Pulmonary artery endothelial cell (primary cell): ENCODE data around the gene MS4A10. TPM values are rescaled to one million over a fixed set of nuclear protein-coding genes. Genes with fewer than 3 reads are reported as not detected.
A peak's percentile ranks its signal among the peaks of the same experiment; 100 is the strongest.

ENCODE experiments used
- DNase-seq: peaks from one replicate; pipeline ENCODE4 v3.0.0-alpha.2; 2011; ENCODE audit warnings: low read depth, low spot score
- total RNA-seq: library from RNA; depleted of rRNA; stranded (reverse); fragments of >200 nt; gene quantifications from 2 replicates; pipeline ENCODE4 v1.2.3, GENCODE V29; 2014

The MS4A10 gene
- total RNA-seq, 1 donor from 2014 or later: not detected

GRCh38 chr11:60786811-60787567 is 1.9 kb downstream of the MS4A10 start:
- DNase-seq: peak; percentile 92

- peak; percentile 49 for DNase-seq
Observed at GRCh38 chr11:60788401-60789125, 3.4 kb downstream of the MS4A10 start.

GRCh38 chr11:60790726-60791125 is 5.6 kb downstream of the MS4A10 start:
- no peak for DNase-seq

- DNase-seq: no peak
Observed at GRCh38 chr11:60791153-60791933, 6.2 kb downstream of the MS4A10 start.

GRCh38 chr11:60792521-60792920 is 7.4 kb downstream of the MS4A10 start:
- no peak for DNase-seq

- no peak for DNase-seq
Observed at GRCh38 chr11:60795291-60795690, 10.2 kb downstream of the MS4A10 start.

GRCh38 chr11:60797846-60798630 is 12.9 kb downstream of the MS4A10 start:
- no peak for DNase-seq

GRCh38 chr11:60798631-60799030 is 13.5 kb downstream of the MS4A10 start:
- no peak for DNase-seq

- no peak for DNase-seq
Observed at GRCh38 chr11:60801194-60801593, 16.1 kb downstream of the MS4A10 start.

- DNase-seq: no peak
Observed at GRCh38 chr11:60803273-60803936, 18.3 kb downstream of the MS4A10 start.

- DNase-seq: no peak
Observed at GRCh38 chr11:60809249-60809648, 24.1 kb downstream of the MS4A10 start.

- no peak for DNase-seq
Observed at GRCh38 chr11:60809691-60810090, 24.6 kb downstream of the MS4A10 start.

- no peak for DNase-seq
Observed at GRCh38 chr11:60810151-60810550, 25.0 kb downstream of the MS4A10 start.

- DNase-seq: peak; percentile 26
Observed at GRCh38 chr11:60810569-60810968, 25.4 kb downstream of the MS4A10 start.

GRCh38 chr11:60813324-60813723 is 28.2 kb downstream of the MS4A10 start:
- DNase-seq: no peak

GRCh38 chr11:60814112-60814511 is 29.0 kb downstream of the MS4A10 start:
- DNase-seq: no peak

- no peak for DNase-seq
Observed at GRCh38 chr11:60816590-60817157, 31.5 kb downstream of the MS4A10 start.

- DNase-seq: no peak
Observed at GRCh38 chr11:60818057-60818456, 32.9 kb downstream of the MS4A10 start.

GRCh38 chr11:60821827-60822599 is 36.9 kb downstream of the MS4A10 start:
- no peak for DNase-seq
